Measurements from ENCODE around the gene WDR5.

GRCh38 chr9:134158753-134159392 is 23.0 kb downstream of the WDR5 start:
- TF ChIP-seq MAX (IDR thresholded peaks at IDR 0.05; ENCODE audit: low read depth) (no peak), IRF3 (IDR thresholded peaks at IDR 0.05; ENCODE audit: low read depth, low read length) (no peak)
